ENCODE measurements around the gene ABL1.

The ABL1 gene

DNA sequence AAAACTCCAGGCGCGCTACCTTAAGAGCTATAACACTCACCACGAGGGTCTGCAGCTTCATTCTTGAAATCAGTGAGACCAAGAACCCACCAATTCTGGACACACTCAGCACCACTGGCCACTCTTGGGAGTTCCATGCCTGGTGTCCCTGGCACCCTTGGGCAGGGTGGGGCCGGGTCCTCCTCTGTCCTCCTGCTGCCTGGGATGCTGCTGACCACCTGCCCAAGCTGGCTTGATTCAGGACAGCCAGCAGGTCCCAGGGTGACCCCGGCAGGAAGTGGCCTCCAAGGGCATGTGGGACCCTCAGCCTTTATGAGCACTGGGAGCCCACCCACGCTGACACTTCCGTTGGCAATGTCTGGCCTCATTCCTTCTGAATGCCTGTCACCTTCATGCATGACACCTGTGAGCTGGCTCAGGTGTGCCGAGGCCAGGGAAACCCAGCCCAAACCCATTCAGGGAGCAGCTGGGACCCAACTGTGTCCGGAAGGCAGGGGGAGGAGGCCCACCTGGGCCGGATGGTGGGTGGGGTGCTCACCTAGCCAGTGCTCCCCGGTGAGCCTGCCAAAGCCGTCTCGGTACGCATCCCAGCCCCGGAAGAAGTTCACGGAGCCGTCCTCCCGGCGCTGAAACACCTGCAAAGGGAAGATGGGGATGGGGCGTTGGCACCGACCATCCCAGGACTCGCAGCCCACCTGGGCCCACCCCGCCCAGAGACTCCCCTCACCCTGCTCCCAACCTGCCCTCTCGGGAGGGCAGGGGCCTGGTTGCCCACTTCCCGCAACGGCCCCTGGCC, 76.4 kb downstream of the ABL1 start:
- TF ChIP-seq, protein P1, sequence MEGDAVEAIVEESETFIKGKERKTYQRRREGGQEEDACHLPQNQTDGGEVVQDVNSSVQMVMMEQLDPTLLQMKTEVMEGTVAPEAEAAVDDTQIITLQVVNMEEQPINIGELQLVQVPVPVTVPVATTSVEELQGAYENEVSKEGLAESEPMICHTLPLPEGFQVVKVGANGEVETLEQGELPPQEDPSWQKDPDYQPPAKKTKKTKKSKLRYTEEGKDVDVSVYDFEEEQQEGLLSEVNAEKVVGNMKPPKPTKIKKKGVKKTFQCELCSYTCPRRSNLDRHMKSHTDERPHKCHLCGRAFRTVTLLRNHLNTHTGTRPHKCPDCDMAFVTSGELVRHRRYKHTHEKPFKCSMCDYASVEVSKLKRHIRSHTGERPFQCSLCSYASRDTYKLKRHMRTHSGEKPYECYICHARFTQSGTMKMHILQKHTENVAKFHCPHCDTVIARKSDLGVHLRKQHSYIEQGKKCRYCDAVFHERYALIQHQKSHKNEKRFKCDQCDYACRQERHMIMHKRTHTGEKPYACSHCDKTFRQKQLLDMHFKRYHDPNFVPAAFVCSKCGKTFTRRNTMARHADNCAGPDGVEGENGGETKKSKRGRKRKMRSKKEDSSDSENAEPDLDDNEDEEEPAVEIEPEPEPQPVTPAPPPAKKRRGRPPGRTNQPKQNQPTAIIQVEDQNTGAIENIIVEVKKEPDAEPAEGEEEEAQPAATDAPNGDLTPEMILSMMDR (conservative IDR thresholded peaks at IDR 0.05): no peak
- TF ChIP-seq ZFX (IDR thresholded peaks at IDR 0.05): no peak
- H3K27ac ChIP-seq: no peak overlapping the region

DNA sequence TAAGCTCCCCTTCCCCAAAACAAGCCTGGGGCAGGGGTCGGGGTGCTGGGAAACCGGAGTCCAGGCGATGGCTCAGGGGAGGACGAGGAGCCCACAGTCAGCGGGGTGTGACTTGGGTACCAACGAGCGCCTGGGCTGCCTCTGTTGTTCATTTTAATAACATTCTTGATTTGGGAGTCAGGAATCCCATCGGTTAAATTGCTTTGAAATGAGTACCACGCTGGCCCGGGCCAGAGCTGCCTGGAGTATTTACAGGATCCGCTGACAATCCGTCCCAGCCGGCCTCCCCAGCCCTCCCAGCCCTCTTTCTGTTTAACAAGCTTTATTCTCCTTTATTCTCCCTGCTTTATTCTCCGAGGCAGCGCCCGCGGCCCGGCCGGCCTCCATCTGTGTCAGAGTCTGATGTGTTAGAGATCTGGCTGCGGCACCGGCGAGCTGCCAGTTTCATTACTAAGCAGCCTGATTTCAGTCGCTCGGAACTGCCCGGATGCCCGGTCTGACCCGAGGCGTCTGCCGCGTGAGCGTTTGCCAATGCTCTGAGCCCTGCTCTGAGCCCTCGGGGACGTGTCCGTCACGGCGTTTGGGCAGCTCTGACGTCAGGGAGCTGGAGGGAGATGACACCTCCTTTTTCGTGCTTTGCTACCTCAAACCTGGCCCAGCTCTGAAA, 78.0 kb downstream of the ABL1 start:
- no peak overlapping the region for H3K27ac ChIP-seq
- TF ChIP-seq, protein P1 (conservative IDR thresholded peaks at IDR 0.05): no peak
- no peak for TF ChIP-seq ZFX (IDR thresholded peaks at IDR 0.05)

DNA sequence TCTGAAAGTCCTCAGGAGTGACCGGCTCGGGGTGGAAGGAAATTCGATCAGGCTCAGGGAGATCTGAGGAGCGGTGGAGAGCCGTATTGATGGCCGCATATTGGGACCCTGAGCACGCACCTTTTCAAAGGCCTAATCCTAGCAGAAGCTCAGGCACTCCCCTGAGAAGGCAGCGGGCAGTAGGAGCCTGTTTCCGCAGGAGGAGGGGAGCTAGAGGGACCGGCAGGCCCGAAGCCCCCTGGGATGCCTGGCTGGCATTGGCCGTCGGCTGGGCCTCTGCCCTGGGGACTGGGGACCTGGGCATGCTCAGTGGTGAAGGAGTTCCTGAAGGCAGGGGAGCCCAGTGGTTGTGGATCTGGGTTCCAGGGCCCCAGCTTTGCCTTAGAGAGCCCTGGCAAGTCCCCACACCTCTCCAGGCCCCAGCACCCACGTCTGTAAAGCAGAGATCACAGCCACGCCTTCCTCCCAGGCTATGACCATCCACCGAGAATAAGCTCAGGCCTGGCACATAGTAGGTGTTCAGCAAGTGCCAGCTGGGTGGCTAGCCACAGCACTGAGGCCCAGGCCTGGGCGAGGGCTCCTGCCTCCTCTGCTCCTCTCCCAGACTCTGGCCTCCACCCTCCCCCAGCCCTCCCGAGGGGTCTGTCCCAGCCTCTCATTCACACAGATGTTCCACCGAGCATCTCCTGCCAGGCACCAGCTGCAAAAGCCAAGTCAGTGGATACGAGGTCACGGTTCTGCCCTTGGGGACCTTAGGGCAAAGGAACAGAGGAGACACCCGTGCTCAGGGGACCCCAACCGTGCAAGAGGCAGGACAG, 78.8 kb downstream of the ABL1 start:
- no peak overlapping the region for H3K27ac ChIP-seq
- TF ChIP-seq ZFX (IDR thresholded peaks at IDR 0.05): no peak
- TF ChIP-seq, protein P1 (conservative IDR thresholded peaks at IDR 0.05): no peak

DNA sequence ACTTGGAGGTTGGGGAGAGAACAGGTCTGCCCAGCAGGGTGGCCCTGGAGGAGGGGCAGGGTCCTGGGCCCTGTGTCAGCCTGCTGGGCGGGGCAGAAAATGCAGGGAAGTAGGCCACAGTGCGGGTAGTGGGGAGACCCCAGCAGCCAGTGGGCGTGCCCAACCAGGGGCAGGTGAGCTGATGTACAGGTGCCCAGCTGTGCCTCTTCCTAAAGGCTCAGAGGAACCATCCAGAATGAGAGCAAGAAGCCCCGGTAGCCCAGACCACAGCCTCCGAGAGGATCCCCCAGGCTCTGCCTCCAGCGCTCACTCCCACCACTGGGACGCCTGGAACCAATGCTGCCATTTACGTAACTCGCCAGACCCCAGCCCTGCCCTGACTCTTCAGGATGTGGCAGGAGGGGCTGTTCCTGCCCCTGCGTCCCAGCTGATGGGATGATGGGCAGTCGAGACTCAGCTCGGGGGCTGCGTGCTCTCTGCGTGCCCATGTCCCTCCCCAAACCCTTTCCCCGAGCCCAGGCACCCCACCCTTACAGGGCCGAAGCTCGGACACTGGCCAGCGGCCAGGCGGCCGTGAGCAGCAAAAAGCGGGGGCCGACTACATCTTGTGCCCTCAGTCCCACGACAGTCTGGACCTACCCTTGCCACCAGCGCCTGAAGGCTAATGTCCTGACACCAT, 79.5 kb downstream of the ABL1 start:
- H3K27ac ChIP-seq: no peak overlapping the region
- TF ChIP-seq ZFX (IDR thresholded peaks at IDR 0.05): no peak
- TF ChIP-seq, protein P1 (conservative IDR thresholded peaks at IDR 0.05): no peak

DNA sequence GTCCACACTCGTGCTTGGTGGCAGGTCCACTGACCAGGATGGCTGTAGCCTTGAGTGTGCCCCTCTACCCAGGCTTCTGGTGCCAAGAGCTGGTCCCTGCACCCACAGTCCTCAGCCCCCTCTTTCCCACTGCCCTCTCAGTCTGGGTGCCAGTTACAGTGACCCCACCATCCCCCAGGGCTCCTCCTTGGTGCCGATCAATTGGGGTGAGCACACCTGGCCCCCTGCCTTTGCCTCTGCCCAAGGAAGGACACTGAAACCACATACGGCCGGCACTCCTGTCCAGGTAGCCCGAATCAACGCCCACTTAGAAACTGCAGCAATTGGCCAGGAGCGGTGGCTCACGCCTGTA, 80.0 kb downstream of the ABL1 start:
- H3K27ac ChIP-seq: no peak overlapping the region
- no peak for TF ChIP-seq ZFX (IDR thresholded peaks at IDR 0.05)
- TF ChIP-seq, protein P1 (conservative IDR thresholded peaks at IDR 0.05): no peak

DNA sequence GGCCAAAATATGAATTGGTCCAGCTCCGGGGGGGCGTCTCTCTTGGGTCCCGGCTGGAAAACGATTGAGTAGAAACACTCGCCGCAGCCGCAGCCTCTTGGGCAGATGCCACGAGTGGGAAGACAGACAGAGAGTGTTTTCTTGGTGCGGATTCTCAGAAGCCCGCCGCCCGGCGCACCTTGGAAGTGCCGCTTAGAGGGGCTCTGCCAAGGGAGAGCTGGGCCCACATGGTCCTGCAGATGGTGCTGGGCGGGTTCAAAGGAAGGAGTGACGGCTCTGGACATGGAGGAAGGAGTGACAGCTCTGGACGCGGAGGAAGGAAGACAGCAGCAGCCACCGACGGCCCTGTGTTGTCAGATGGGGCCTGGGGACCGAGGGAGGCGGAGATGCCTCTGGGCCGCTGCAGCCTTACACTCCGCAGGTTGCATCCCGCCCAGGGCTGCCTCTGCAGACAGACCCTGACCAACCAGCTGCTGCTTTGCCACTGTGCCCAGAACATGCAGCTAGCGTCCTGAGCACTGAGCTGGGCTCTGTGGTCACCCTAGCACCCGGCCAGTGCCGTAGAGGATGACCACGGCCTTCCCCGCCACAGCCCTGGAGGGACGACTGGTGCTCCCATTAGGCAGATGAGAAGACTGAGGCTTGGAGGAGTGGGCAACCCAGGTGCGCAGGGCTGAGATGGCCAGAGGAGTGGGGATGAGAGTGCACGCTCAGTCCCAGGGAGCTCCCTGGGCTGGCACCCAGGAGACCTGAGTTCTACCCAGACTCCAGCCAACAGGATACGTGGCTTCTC, 82.3 kb downstream of the ABL1 start:
- H3K27ac ChIP-seq: no peak overlapping the region
- no peak for TF ChIP-seq ZFX (IDR thresholded peaks at IDR 0.05)
- TF ChIP-seq, protein P1 (conservative IDR thresholded peaks at IDR 0.05): no peak

All from C4-2B (cell line).